Naive thymus-derived CD4-positive, alpha-beta T cell (primary cell): Measurements from ENCODE around the gene AKAP13. TPM values are rescaled to one million over a fixed set of nuclear protein-coding genes. Genes with fewer than 3 reads are reported as not detected.
A peak's percentile ranks its signal among the peaks of the same experiment; 100 is the strongest.

Experiments used
- ATAC-seq: fragments of 150-1000 bp; cut with Tn5 transposase; 2 replicates; pipeline ENCODE4 v1.10.0; 2021; ENCODE audit warnings: mild to moderate bottlenecking, moderate library complexity
- CTCF ChIA-PET: fragments of 350-600 bp; sonication (Branson Sonifier 250); formaldehyde crosslinking; loops from one replicate; lab custom pipeline; 2021; ENCODE audit warnings: antibody characterized with exemption; lab: Charles Lee
- POLR2A ChIA-PET: fragments of 350-600 bp; sonication (Branson Sonifier 250); formaldehyde crosslinking; loops from one replicate; lab custom pipeline; 2021; ENCODE audit warnings: antibody characterized with exemption, inconsistent platforms; lab: Charles Lee
- DNase-seq, 9 donors: peaks; one replicate each; pipeline versions ENCODE4 v3.0.0 to v3.0.0-alpha.2; 2020 to 2022; ENCODE audit warnings: mixed read lengths in 1 of 9
- H3K27ac ChIP-seq: one replicate; pipeline ENCODE4 v1.7.0; 2013; ENCODE audit warnings: mild to moderate bottlenecking, low read depth, low read length, moderate library complexity
- H3K27me3 ChIP-seq, 2 donors: one replicate each; pipeline ENCODE4 v1.7.0; 2013; ENCODE audit warnings: low read length in 2 of 2, mild to moderate bottlenecking in 2 of 2, moderate library complexity in 2 of 2; ENCODE audit not compliant: control insufficient read depth in 2 of 2, insufficient read depth in 2 of 2
- H3K36me3 ChIP-seq, 3 experiments: 1 replicate in 2 of 3; 2 replicates in 1 of 3; pipeline ENCODE4 v1.7.0; 2013; ENCODE audit warnings: low read length in 3 of 3, mild to moderate bottlenecking in 3 of 3, moderate library complexity in 1 of 3; ENCODE audit not compliant: insufficient read depth in 3 of 3, control insufficient read depth in 2 of 3
- H3K4me1 ChIP-seq, 2 donors: one replicate each; pipeline ENCODE4 v1.7.0; 2013; ENCODE audit warnings: low read length in 2 of 2, mild to moderate bottlenecking in 2 of 2, moderate library complexity in 1 of 2; ENCODE audit not compliant: control insufficient read depth in 2 of 2, insufficient read depth in 2 of 2
- H3K4me3 ChIP-seq: 2 replicates; pipeline ENCODE4 v1.7.0; 2013; ENCODE audit warnings: mild to moderate bottlenecking, low read length
- H3K9me3 ChIP-seq, 3 experiments: 1 replicate in 2 of 3; 2 replicates in 1 of 3; pipeline ENCODE4 v1.7.0; 2013; ENCODE audit warnings: low read length in 3 of 3; ENCODE audit not compliant: control insufficient read depth in 2 of 3
- H3K27ac Mint-ChIP-seq, 9 donors: one replicate each; pipeline ENCODE4 v1.8.0; 2020 to 2022; ENCODE audit warnings: mixed read lengths in 9 of 9, mild to moderate bottlenecking in 8 of 9, moderate library complexity in 5 of 9, inconsistent platforms in 2 of 9
- H3K27me3 Mint-ChIP-seq, 5 donors: one replicate each; pipeline ENCODE4 v1.8.0; 2021 to 2022; ENCODE audit warnings: mixed read lengths in 5 of 5, mild to moderate bottlenecking in 1 of 5
- H3K36me3 Mint-ChIP-seq, 5 donors: one replicate each; pipeline ENCODE4 v1.8.0; 2020 to 2022; ENCODE audit warnings: mixed read lengths in 5 of 5, mild to moderate bottlenecking in 3 of 5, inconsistent platforms in 1 of 5
- H3K4me1 Mint-ChIP-seq, 7 donors: one replicate each; pipeline ENCODE4 v1.8.0; 2020 to 2022; ENCODE audit warnings: mixed read lengths in 7 of 7, mild to moderate bottlenecking in 3 of 7, inconsistent platforms in 1 of 7
- H3K4me3 Mint-ChIP-seq, 10 donors: one replicate each; pipeline ENCODE4 v1.8.0; 2020 to 2022; ENCODE audit warnings: mild to moderate bottlenecking in 10 of 10, mixed read lengths in 10 of 10, moderate library complexity in 6 of 10, inconsistent platforms in 2 of 10
- H3K9me3 Mint-ChIP-seq, 11 donors: one replicate each; pipeline ENCODE4 v1.8.0; 2020 to 2022; ENCODE audit warnings: mixed read lengths in 11 of 11, mild to moderate bottlenecking in 4 of 11, inconsistent platforms in 1 of 11, moderate library complexity in 1 of 11
- intact Hi-C, 2 donors: fragments of 100-400 bp; cut with micrococcal nuclease; formaldehyde crosslinking; loops; one replicate each; pipeline ENCODE4 v1.15.1; 2023
- polyA plus RNA-seq, 2 donors: library from polyadenylated mRNA; unstranded; fragments of 300-500 nt; fragmentation: Illumina TruSeq; gene quantifications; one replicate each; pipeline ENCODE4 v1.2.3, GENCODE V29; 2021
- total RNA-seq, 6 experiments: library from RNA in 5 of 6; stranded (reverse) in 5 of 6; gene quantifications; 1 replicate in 5 of 6; 2 replicates in 1 of 6; pipeline ENCODE4 v1.2.3 and lab custom pipeline; 2021 to 2026

Gene AKAP13
- total and polyA plus RNA-seq, 7 experiments from 2014 or later: 108 to 400 (median 231) TPM

- Mint-ChIP-seq H3K4me3 (no peak overlapping the region), H3K36me3 (peaks cover 0 to 18% (median 0%) of the 10 kb centered on the region in 5 donors), H3K4me1 (peaks cover 31 to 46% (median 39%) of the 10 kb centered on the region in 7 donors), H3K9me3 (no peaks in the 10 kb centered on the region), H3K27me3 (no peaks in the 10 kb centered on the region), H3K27ac (no peak overlapping the region)
- ATAC-seq (no peak), DNase-seq (no peak)
- CTCF ChIA-PET: interaction anchor here (0.9 to 1.4 kb wide), 3 partner anchors 11 to 93 kb away, joined by 3 to 8 read pairs (median 4); no protein-coding TSS in a partner anchor
- H3K36me3 ChIP-seq: no peaks in the 10 kb centered on the region
- intact Hi-C loops: loop anchor here in 1 of 2 donors (10.0 kb wide), 2 partner anchors 196 to 406 kb away; partner anchors contain the start of gene KLHL25
- no peak overlapping the region for H3K27ac ChIP-seq
- H3K4me3 ChIP-seq: no peak overlapping the region
- no peaks in the 10 kb centered on the region for H3K27me3 ChIP-seq
- POLR2A ChIA-PET: interaction anchor here (0.7 to 1.6 kb wide), 5 partner anchors 9 to 53 kb away, joined by 3 to 9 read pairs (median 4); partner anchors contain the start of gene AKAP13
- no peaks in the 10 kb centered on the region for H3K9me3 ChIP-seq
- peaks cover 0 to 7% of the 10 kb centered on the region in 2 donors for H3K4me1 ChIP-seq
Measured at GRCh38 chr15:85388566-85389305, 8.3 kb downstream of the AKAP13 start.

DNA sequence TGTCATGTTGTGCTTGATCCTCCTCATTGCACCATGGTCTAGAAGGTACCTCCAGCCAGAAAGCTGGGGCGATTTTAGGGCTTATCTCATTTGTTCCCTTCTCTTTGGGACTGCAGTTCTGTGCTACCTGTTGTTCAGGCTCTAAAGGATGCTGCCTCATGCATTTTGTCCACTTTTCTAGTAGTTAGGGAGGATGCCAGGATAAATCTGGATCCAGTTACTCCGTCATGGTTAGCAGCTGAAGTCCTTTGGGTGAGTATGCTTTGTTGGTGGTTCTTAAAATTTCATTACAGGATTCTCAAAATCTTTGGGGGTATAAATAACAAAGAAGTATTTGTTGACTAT, 8.9 kb downstream of the AKAP13 start:
- DNase-seq: no peak
- CTCF ChIA-PET: interaction anchor here (0.9 to 1.4 kb wide), 3 partner anchors 11 to 93 kb away, joined by 3 to 8 read pairs (median 4); no protein-coding TSS in a partner anchor
- no peak overlapping the region for H3K4me3 Mint-ChIP-seq

GRCh38 chr15:85389772-85390171, 9.4 kb downstream of the AKAP13 start:
- Histone ChIP-seq H3K27me3 (no peaks in the 10 kb centered on the region), H3K27ac (no peak overlapping the region), H3K9me3 (no peaks in the 10 kb centered on the region), H3K4me1 (peaks cover 0 to 3% of the 10 kb centered on the region in 2 donors), H3K4me3 (no peak overlapping the region), H3K36me3 (no peaks in the 10 kb centered on the region)
- DNase-seq: no peak
- no peak for ATAC-seq
- ChIA-PET POLR2A (interaction anchor here (0.7 to 1.6 kb wide), 4 partner anchors 10 to 54 kb away, joined by 3 to 9 read pairs (median 4); partner anchors contain the start of gene AKAP13), CTCF (interaction anchor here (0.9 to 1.4 kb wide), 2 partner anchors 10 to 94 kb away, joined by 3 to 8 read pairs; no protein-coding TSS in a partner anchor)
- Mint-ChIP-seq H3K9me3 (no peaks in the 10 kb centered on the region), H3K4me1 (peaks cover 29 to 48% (median 40%) of the 10 kb centered on the region in 7 donors), H3K27ac (no peak overlapping the region), H3K27me3 (no peaks in the 10 kb centered on the region), H3K36me3 (peaks cover 0 to 15% (median 0%) of the 10 kb centered on the region in 5 donors), H3K4me3 (no peak overlapping the region)
- intact Hi-C loops: loop anchor here in 1 of 2 donors (10.0 kb wide), 2 partner anchors 195 to 405 kb away; partner anchors contain the start of gene KLHL25

More for the DNA sequence above, 8.9 kb downstream of the AKAP13 start:
- no peaks in the 10 kb centered on the region for H3K36me3 ChIP-seq
- peaks cover 0 to 17% (median 0%) of the 10 kb centered on the region in 5 donors for H3K36me3 Mint-ChIP-seq
- H3K4me3 ChIP-seq: no peak overlapping the region
- peaks cover 0 to 3% of the 10 kb centered on the region in 2 donors for H3K4me1 ChIP-seq
- H3K9me3 Mint-ChIP-seq: no peaks in the 10 kb centered on the region
- H3K27me3 Mint-ChIP-seq: no peaks in the 10 kb centered on the region
- intact Hi-C loops: loop anchor here in 1 of 2 donors (10.0 kb wide), 2 partner anchors 196 to 406 kb away; partner anchors contain the start of gene KLHL25
- peaks cover 31 to 46% (median 39%) of the 10 kb centered on the region in 7 donors for H3K4me1 Mint-ChIP-seq
- ATAC-seq: no peak
- H3K27ac ChIP-seq: no peak overlapping the region
- no peak overlapping the region for H3K27ac Mint-ChIP-seq
- H3K27me3 ChIP-seq: no peaks in the 10 kb centered on the region
- no peaks in the 10 kb centered on the region for H3K9me3 ChIP-seq
- POLR2A ChIA-PET: interaction anchor here (0.7 to 1.6 kb wide), 4 partner anchors 9 to 53 kb away, joined by 3 to 9 read pairs (median 4); partner anchors contain the start of gene AKAP13

GRCh38 chr15:85393210-85393609, 12.8 kb downstream of the AKAP13 start:
- intact Hi-C loops: loop anchor here in 1 of 2 donors (1.0 kb wide), 1 partner anchor 10 kb away; no protein-coding TSS in a partner anchor
- no peak for ATAC-seq
- no peaks in the 10 kb centered on the region for H3K9me3 ChIP-seq
- Mint-ChIP-seq H3K9me3 (no peaks in the 10 kb centered on the region), H3K4me3 (peak overlapping the region in 2 of 10 donors; percentile 3 to 20), H3K27me3 (no peaks in the 10 kb centered on the region), H3K27ac (peak overlapping the region in 3 of 9 donors; percentile 5 to 64 (median 28)), H3K36me3 (peaks cover 0 to 7% (median 0%) of the 10 kb centered on the region in 5 donors), H3K4me1 (peaks cover 33 to 57% (median 50%) of the 10 kb centered on the region in 7 donors)
- ChIA-PET CTCF (interaction anchor here (1.2 kb wide), 1 partner anchor 77 kb away, joined by 3 read pairs; no protein-coding TSS in a partner anchor), POLR2A (interaction anchor here (1.4 kb wide), 1 partner anchor 10 kb away, joined by 3 read pairs; no protein-coding TSS in a partner anchor)
- DNase-seq: no peak
- H3K27ac ChIP-seq: no peak overlapping the region
- peaks cover 0 to 5% of the 10 kb centered on the region in 2 donors for H3K4me1 ChIP-seq
- no peaks in the 10 kb centered on the region for H3K36me3 ChIP-seq
- no peaks in the 10 kb centered on the region for H3K27me3 ChIP-seq
- H3K4me3 ChIP-seq: no peak overlapping the region

DNA sequence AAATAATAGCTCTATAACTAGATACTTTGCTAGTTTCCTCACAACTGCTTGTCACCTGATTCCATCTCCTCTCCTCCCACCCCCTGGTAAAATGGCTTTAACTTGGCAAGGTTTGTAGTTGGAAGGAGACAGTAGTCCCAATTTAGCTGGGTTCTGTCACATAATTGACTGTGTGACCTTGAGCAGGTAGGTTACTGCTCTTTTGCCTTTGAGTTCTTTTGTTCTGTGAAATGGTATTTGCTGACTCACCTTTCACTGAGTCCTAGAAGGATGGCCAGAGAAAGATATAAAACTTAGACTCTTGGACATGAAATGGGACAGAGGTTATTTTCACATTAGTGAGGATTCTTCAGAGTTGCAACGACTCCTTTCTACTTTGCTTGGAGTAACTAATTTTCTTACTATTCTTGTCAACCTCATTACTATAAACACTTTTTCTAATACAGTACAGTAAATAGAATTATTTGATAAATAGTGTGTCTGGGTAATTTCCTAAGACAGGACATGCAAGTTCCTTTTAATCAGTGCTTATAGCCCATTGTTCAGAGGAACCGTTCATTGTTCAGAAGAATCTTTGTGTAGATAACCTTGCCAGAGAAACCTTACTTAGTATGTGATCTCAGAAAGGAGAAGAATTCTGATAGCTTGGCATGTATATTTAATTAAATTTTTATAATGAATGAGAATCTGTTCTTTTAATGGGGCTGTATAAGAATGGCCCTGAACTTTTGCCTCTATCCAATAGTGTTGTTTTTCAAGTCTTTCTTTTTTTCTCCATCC, 14.3 kb downstream of the AKAP13 start:
- DNase-seq (no peak), ATAC-seq (no peak)
- H3K4me1 Mint-ChIP-seq: peaks cover 32 to 66% (median 55%) of the 10 kb centered on the region in 7 donors
- Histone ChIP-seq H3K36me3 (no peaks in the 10 kb centered on the region), H3K9me3 (no peaks in the 10 kb centered on the region), H3K27me3 (no peaks in the 10 kb centered on the region), H3K4me3 (no peak overlapping the region), H3K4me1 (peaks cover 0 to 5% of the 10 kb centered on the region in 2 donors), H3K27ac (no peak overlapping the region)
- peak overlapping the region in 1 of 10 donors; percentile 31 for H3K4me3 Mint-ChIP-seq
- peak overlapping the region in 1 of 9 donors; percentile 64 for H3K27ac Mint-ChIP-seq
- intact Hi-C loops: no loop called here
- POLR2A ChIA-PET: interaction anchor here (2.8 kb wide), 1 partner anchor 65 kb away, joined by 7 read pairs; no protein-coding TSS in a partner anchor
- H3K36me3 Mint-ChIP-seq: peaks cover 0 to 9% (median 0%) of the 10 kb centered on the region in 5 donors
- CTCF ChIA-PET: interaction anchor here (1.2 kb wide), 1 partner anchor 79 kb away, joined by 3 read pairs; no protein-coding TSS in a partner anchor
- no peaks in the 10 kb centered on the region for H3K9me3 Mint-ChIP-seq
- H3K27me3 Mint-ChIP-seq: no peaks in the 10 kb centered on the region
